Motor neuron (in vitro differentiated cells): ENCODE measurements around the gene TAF1A. TPM values are rescaled to one million over a fixed set of nuclear protein-coding genes. Genes with fewer than 3 reads are reported as not detected.

Experiments
- ATAC-seq, 8 experiments: fragments of 200-7000 bp; cut with Tn5 transposase; replicated peaks in 6 of 8; 2 replicates each; pipeline ENCODE4 v1.8.0; 2021; ENCODE audit warnings: mild to moderate bottlenecking in 8 of 8, moderate library complexity in 8 of 8
- H3K27ac ChIP-seq, 2 donors: fragments of 250-450 bp; sonication (Bioruptor Pico); 2 replicates each; pipeline ENCODE4 v1.9.0; 2021; ENCODE audit warnings: antibody characterized with exemption in 2 of 2, mild to moderate bottlenecking in 2 of 2, moderate library complexity in 1 of 2
- H3K4me1 ChIP-seq, 2 donors: fragments of 250-450 bp; sonication (Bioruptor Pico); replicated peaks in 1 of 2; 2 replicates each; pipeline ENCODE4 v1.6.1; 2021; ENCODE audit warnings: antibody characterized with exemption in 2 of 2, mild to moderate bottlenecking in 2 of 2, moderate library complexity in 1 of 2
- H3K4me3 ChIP-seq, 5 donors: fragments of 250-450 bp; sonication (Bioruptor Pico); 2 replicates each; pipeline ENCODE4 v1.9.0; 2021; ENCODE audit warnings: antibody characterized with exemption in 5 of 5, mild to moderate bottlenecking in 5 of 5, moderate library complexity in 4 of 5
- WGBS, 10 experiments: fragments of 450-650 bp; shearing (Covaris generic); methylation state at CpG; one replicate each; pipeline ENCODE4 v1.0.0; 2022; 5-methylcytosine and 5-hydroxymethylcytosine counted together
- in situ Hi-C, 9 experiments: fragments of 400-800 bp; cut with MboI; loops; one replicate each; pipeline ENCODE4 v1.15.0; 2021; ENCODE audit warnings: low sequenced_read_pairs in 9 of 9, low pct_unique_long_range_greater_than_20kb in 2 of 9; ENCODE audit not compliant: unreplicated experiment in 9 of 9
- total RNA-seq, 8 experiments: library from RNA; unstranded; fragments of 300-600 nt; gene quantifications; 2 replicates each; pipeline versions ENCODE4 v1.2.3 to v1.2.4, GENCODE V29; 2022

The TAF1A gene
- total RNA-seq, 8 experiments from 2014 or later, result 12.0 to 30.4 (median 19.4) TPM

- H3K27ac ChIP-seq, result no peak overlapping the region
- ATAC-seq, result peak in 5 of 8 experiments; percentile 26 to 91 (median 54)
- no peaks in the 10 kb centered on the region for H3K4me1 ChIP-seq
- in situ Hi-C loops, result no loop called here
- H3K4me3 ChIP-seq, result no peak overlapping the region
- 33 to 100% (median 80%) methylated on average over 1 to 7 of the region's 7 CpGs for WGBS, 10 experiments
Measured at GRCh38 chr1:222521299-222522104, 68.2 kb downstream of the TAF1A start.

Other genes starting within 250 kb of the TAF1A start
- gene HHIPL2, start 41.8 kb downstream of the TAF1A start, total RNA-seq, result 1 to 10 TPM in 3 of 8 experiments, under 1 TPM in 5; 0.22 to 6.1 (median 0.78) TPM
- 10 to 100 TPM; 53.0 to 96.5 (median 77.7) TPM for gene MIA3, start 28.2 kb upstream of the TAF1A start, total RNA-seq
- gene AIDA, start 122.6 kb upstream of the TAF1A start, total RNA-seq, result 100 to 1,000 TPM in 1 of 8 experiments, 10 to 100 TPM in 7; 25.8 to 123 (median 46.3) TPM
- gene BROX, start 122.6 kb upstream of the TAF1A start, total RNA-seq, result 10 to 100 TPM; 30.8 to 57.0 (median 45.2) TPM
- 10 to 100 TPM in 1 of 8 experiments, 1 to 10 TPM in 2, not detected in 5; 1.2 to 11.1 (median 1.4) TPM for gene FAM177B, start 147.3 kb upstream of the TAF1A start, total RNA-seq
- gene DISP1, start 225.1 kb upstream of the TAF1A start, total RNA-seq, result 10 to 100 TPM in 2 of 8 experiments, 1 to 10 TPM in 6; 6.0 to 20.6 (median 7.2) TPM